Stimulated activated CD8-positive, alpha-beta memory T cell treated with anti-CD3 and anti-CD28 coated beads, Interleukin-15, amount 100 ng/mL, for 4 hours (primary cell): ENCODE measurements around the gene OLFM1.

Experiments
- DNase-seq, 2 donors: peaks; one replicate each; pipeline ENCODE4 v3.0.0-alpha.2; 2020; ENCODE audit warnings: low read depth in 2 of 2

The OLFM1 gene

DNA sequence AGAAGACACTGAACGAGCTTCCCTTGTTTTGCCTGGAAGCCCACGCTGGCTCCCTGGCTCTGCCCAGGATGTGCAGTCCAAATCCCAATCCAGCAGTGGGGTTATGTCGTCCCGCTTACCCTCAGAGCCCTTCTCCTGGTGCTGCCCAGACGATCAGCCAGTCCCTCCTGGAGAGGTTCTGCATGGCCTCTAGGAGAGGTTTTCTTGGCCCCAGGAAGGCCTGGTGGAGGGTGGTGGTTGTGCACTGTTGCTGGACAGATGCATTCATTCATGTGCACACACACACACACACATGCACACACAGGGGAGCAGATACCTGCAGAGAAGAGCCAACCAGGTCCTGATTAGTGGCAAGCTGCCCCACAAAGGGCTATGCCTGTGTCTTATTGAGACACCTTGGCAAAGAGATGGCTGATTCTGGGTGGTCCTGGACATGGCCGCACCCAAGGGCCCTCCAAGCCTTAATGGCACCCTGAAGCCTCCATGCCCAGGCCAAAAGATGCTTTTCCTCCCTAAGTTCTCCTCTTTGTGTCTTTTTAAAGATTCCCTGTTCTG lies 10.5 kb upstream of the OLFM1 start:
- no peak for DNase-seq

- DNase-seq = no peak
Measured at GRCh38 chr9:135077497-135078200, 9.8 kb upstream of the OLFM1 start.

GRCh38 chr9:135078361-135078821 lies 9.1 kb upstream of the OLFM1 start:
- no peak for DNase-seq

DNA sequence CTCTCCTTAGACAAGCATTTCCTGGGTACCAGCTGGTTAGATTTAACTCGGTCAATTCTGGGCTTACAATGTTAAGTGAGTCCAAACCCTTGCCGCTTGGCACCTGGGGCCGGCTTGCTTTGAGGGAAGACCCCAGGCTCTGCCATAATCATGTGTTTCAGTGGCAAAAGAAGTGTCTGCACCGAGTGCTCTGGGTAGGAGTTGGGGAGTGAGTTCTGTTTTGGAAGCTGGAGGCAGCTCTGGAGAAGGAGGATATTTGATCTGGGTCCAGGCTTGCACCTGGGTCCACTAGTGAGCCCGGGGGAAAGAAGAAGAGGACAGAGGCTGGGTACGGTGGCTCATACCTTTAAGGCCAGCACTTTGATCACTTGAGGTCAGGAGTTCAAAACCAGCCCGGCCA lies 8.4 kb upstream of the OLFM1 start:
- DNase-seq = no peak

DNA sequence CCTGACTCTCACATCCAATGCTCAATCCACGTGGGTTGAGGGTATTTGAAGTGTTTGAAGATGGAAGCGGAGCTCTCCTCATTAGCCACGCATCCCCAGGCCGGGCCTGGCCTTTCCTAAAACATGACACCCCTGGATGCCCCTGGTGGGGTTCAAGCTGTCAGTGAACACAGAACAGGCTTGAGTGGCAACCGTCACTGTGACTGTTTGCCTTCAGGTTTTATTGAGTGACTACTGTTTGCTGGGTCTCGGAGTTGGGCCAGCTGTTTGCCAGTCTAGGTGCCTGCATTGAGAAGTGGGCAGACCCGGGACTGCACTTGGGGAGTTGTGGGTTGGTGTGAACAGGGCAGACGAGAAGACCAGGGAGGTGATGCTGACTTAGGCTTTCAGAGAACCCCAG lies 7.8 kb upstream of the OLFM1 start:
- DNase-seq = no peak

DNA sequence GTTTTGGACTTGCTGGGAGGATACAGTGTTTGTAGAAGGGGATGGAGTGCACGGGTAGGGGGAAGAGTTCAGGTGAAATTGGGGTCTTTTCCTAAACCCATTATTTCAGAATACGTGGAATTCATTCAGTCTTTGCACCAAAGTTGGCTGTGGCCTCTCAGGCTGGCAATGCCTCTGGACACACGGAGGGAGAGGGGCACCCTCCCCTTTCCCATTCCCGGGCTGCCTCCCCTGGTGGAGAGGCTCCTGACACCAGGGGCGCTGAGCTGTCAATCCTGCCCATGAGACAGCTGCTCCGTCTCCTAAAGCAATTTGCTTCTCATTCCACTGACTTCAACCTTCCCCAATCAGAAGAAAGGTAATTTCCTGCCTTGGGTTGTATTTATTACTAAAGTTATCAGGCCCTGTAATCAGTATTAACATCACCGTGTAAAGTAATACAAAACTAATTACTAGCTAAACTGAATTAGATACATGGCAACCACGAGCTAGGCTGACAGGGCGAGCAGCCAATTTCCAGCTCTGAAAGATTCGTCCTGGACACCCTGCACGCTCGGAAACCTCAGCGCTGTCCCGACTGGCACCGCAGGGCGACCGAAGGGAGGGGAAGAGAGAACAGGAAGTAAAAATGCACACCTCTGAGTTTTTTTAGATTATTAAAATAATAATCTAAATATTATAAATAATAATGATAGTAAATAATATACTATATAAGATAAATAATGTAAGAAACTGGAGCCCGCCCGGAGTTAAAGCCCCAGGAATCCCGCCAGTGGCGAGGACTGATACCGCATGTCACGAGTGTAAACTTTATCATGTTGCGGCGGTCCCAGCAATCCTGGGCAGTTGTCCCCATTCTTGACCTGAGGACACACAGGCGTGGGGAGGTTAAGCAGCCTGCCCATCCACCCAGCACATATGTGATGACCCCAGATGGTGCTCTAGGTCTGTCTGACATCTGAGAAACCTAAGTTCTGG lies 6.9 kb upstream of the OLFM1 start:
- no peak for DNase-seq

DNA sequence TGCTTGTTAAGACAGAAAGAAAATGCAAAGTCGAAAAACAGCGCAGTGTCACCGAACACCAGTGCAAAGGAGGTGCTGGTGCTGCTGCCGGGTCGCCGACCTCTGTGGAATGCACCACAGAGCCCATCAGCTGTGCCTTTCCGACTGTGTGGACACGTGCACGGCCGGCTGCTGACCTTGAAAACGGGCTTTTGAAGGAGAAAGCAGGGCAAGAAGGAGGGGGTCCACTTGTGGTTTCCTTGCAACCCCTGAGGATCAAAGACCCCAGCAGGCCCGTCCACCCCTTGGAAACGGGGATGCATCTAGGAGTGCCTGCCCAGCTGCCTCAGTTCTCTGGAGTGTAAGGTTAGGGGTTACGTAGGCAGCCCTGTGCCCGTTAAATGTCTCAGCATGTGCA lies 6.2 kb upstream of the OLFM1 start:
- no peak for DNase-seq

DNA sequence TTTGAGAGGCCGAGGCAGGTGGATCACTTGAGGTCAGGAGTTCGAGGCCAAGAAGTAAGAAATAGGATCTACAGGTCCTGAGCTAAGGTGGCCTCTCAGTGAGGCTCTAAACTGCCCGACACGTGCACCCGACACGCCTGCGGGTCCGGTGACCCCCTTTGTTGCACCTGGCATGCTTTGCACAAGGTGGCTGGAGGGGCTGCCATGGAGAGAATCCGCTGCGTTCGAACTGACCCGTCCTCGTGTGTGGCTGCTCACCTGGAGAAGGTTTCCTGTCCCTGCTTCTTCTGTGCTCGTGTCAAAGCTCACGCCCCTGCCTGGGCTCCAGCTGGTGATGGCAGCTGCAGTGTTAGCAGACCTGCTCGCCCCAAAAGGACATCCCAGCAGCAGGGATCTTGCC lies 5.7 kb upstream of the OLFM1 start:
- DNase-seq = no peak

DNA sequence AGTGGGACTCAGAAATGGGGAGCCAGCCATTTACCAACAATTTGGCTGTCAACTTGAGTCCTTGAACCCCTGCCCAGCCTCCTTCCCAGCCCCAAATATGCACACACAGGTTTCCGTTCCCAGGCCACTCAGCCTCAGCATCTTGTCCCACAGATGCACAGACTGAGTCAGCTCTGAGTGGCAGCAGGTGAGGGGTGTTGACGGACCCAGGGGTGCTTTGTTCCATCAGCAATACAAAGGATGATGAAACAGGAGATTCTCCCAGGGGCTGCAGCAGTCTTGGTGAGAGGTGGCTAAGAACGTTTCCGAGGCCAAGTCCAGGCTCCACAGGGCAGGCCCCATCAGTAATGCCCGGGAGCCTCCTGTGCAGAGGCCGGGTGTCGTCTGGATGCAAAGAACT lies 4.9 kb upstream of the OLFM1 start:
- no peak for DNase-seq

- no peak for DNase-seq
Measured at GRCh38 chr9:135083241-135083810, 4.1 kb upstream of the OLFM1 start.

DNA sequence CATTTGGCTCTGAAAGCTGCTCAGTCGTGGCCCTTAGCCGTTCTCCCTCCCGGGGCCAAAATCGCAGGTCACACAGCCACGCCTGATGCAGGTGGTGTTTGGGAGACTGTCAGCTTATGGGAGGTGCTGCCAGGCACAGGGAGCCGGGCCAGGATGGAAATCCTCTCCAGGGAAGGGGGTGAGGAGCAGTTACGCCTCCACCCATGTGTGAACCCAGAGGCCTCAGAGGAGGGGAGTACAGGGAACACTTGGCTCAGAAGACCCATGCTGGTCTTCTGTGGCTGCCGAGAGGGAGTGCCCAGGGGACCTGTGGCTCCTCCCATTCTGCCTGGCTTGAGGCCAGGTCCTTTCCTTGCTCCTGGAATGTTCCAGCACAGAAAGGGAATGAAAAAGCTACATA lies 3.6 kb upstream of the OLFM1 start:
- no peak for DNase-seq

DNA sequence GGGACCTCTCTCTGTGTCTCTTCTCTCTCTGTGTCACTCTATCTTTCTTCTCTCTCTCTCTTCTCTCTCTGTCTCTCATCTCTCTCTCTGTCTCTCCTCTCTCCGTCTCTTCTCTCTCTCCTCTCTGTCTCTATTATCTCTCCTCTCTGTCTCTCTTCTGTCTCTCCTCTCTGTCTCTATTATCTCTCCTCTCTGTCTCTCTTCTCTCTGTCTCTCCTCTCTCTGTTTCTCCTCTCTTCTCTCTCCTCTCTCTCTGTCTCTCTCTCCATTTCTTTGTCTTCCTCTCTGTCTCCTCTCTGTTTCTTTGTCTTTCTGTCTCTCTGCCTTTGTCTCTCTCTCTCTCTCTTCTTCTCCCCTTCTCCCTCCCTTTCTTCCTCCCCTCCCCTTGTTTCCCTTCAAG lies 3.2 kb upstream of the OLFM1 start:
- no peak for DNase-seq

GRCh38 chr9:135084881-135085760 lies 2.3 kb upstream of the OLFM1 start:
- DNase-seq = no peak

- DNase-seq = no peak
Measured at GRCh38 chr9:135085830-135086546, 1.5 kb upstream of the OLFM1 start.

- DNase-seq = no peak
Measured at GRCh38 chr9:135086597-135087488, 625 bp upstream of the OLFM1 start.

GRCh38 chr9:135087899-135088347 lies 455 bp downstream of the OLFM1 start:
- no peak for DNase-seq

- no peak for DNase-seq
Measured at GRCh38 chr9:135088348-135088978, 995 bp downstream of the OLFM1 start.

DNA sequence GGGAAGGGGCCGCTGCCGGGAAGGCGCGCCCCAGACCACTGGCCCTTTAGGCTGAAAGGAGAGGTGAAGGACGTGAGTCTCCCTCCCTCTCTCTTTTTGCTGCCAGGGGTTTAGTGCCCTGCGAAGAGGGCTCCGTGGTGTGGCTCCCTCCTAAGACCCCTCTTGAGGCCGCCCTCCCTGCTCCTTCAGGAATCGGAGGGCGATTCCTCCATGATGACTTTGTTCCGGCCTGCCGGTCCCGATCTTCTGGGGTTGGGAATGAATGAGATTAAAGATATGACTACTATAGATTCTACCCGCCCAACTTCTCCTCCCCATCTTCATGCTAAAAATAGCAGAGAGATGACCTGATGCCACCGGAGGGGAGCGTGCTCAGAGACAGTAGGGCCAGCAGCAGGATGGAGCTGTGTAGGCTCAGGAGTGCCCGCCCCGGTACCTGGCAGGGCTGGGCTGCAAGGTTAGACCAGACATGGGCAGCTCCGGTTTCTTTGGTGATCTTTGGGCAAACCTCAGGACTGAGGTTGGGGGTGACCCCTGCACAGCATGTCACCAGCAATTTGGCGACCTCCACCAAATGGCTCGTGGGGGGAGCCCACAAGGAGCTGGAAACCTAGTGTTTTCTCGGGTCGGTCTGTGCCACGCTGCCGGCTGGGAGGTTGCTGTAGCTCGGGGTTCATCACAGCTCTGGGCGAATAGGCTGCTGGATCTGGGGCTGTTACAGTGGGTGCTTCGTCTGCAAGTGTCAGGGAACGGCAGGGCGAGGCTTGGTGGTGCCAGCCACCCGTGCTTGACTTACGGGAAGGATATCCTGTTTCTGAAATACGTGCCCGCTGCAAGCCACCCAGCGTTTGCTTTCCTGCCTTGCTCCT lies 1.7 kb downstream of the OLFM1 start:
- DNase-seq = no peak
